HG02763 (cell line): ENCODE data around the gene IGSF9.
"Not testable (repeated sequence)": the region's sequence is repeated elsewhere in the genome, so short reads cannot be mapped to it uniquely, and the experiment has no call there.

ENCODE experiments used
- ATAC-seq: cut with Tn5 transposase; IDR thresholded peaks from one replicate; pipeline ENCODE4 v1.9.1; 2021; ENCODE audit warnings: mild to moderate bottlenecking, moderate library complexity; ENCODE audit not compliant: unreplicated experiment

Gene IGSF9

GRCh38 chr1:159900086-159900680 is 45.2 kb downstream of the IGSF9 start, which contains the start of gene CFAP45:
Gene CFAP45, minus strand, starts transcription at chr1:159900165. Its CDS starts 67 bp downstream, at chr1:159900098.
- no peak for ATAC-seq

GRCh38 chr1:159899634-159900033 is 45.8 kb downstream of the IGSF9 start:
- not testable (repeated sequence) for ATAC-seq

- no peak for ATAC-seq
These were observed 46.9 kb downstream of the IGSF9 start for GRCh38 chr1:159898527-159898926.

GRCh38 chr1:159897962-159898361 is 47.5 kb downstream of the IGSF9 start:
- ATAC-seq, result no peak

GRCh38 chr1:159896546-159896930 is 48.9 kb downstream of the IGSF9 start:
- ATAC-seq, result no peak

- no peak for ATAC-seq
These were observed 49.4 kb downstream of the IGSF9 start for GRCh38 chr1:159895836-159896545.

GRCh38 chr1:159895286-159895685 is 50.1 kb downstream of the IGSF9 start:
- ATAC-seq, result no peak

- no peak for ATAC-seq
These were observed 52.5 kb downstream of the IGSF9 start for GRCh38 chr1:159892944-159893343.

- peak; percentile 63 for ATAC-seq
These were observed 53.9 kb downstream of the IGSF9 start for GRCh38 chr1:159891275-159892157.

- ATAC-seq, result no peak
These were observed 55.0 kb downstream of the IGSF9 start for GRCh38 chr1:159890390-159890789.

- peak; percentile 84 for ATAC-seq
These were observed 55.6 kb downstream of the IGSF9 start for GRCh38 chr1:159889821-159890252.

- ATAC-seq, result no peak
These were observed 56.2 kb downstream of the IGSF9 start for GRCh38 chr1:159889202-159889601.

GRCh38 chr1:159884296-159884695 is 61.1 kb downstream of the IGSF9 start:
- ATAC-seq, result no peak

GRCh38 chr1:159883134-159883533 is 62.3 kb downstream of the IGSF9 start:
- ATAC-seq, result no peak

GRCh38 chr1:159882527-159882862 is 62.9 kb downstream of the IGSF9 start:
- ATAC-seq, result no peak

GRCh38 chr1:159881622-159882526 is 63.5 kb downstream of the IGSF9 start:
- ATAC-seq, result no peak

- no peak for ATAC-seq
These were observed 65.0 kb downstream of the IGSF9 start for GRCh38 chr1:159880430-159880829.

- ATAC-seq, result no peak
These were observed 65.4 kb downstream of the IGSF9 start for GRCh38 chr1:159879977-159880376.

GRCh38 chr1:159879136-159879535 is 66.3 kb downstream of the IGSF9 start:
- ATAC-seq, result no peak

GRCh38 chr1:159877695-159878444 is 67.5 kb downstream of the IGSF9 start:
- no peak for ATAC-seq
